Adrenal gland (tissue), 5 donors: ENCODE measurements around the gene TMEM170A.
"Not testable (repeated sequence)": the region's sequence is repeated elsewhere in the genome, so short reads cannot be mapped to it uniquely, and the experiment has no call there.

ENCODE experiments used
- POLR2A ChIP-seq, 2 donors: fragments of 450-650 bp; IDR thresholded peaks; one replicate each; pipeline ENCODE4 v1.6.1; 2017; ENCODE audit warnings: antibody characterized with exemption in 2 of 2, mild to moderate bottlenecking in 2 of 2, moderate library complexity in 1 of 2
- TF ChIP-seq, protein P1 (sequence below), 6 experiments: fragments of 450-650 bp in 4 of 6; fragments of 200-600 bp in 2 of 6; sonication (generic) in 1 of 6; IDR thresholded peaks; 1 replicate in 5 of 6; 2 replicates in 1 of 6; pipeline versions ENCODE4 v1.5.1 to v1.8.0; 2016 to 2021; ENCODE audit warnings: antibody characterized with exemption in 6 of 6, mild to moderate bottlenecking in 2 of 6, moderate library complexity in 1 of 6
- donor health status: DM: no; HTN: no; CAD: no.

- TF ChIP-seq, protein P1, sequence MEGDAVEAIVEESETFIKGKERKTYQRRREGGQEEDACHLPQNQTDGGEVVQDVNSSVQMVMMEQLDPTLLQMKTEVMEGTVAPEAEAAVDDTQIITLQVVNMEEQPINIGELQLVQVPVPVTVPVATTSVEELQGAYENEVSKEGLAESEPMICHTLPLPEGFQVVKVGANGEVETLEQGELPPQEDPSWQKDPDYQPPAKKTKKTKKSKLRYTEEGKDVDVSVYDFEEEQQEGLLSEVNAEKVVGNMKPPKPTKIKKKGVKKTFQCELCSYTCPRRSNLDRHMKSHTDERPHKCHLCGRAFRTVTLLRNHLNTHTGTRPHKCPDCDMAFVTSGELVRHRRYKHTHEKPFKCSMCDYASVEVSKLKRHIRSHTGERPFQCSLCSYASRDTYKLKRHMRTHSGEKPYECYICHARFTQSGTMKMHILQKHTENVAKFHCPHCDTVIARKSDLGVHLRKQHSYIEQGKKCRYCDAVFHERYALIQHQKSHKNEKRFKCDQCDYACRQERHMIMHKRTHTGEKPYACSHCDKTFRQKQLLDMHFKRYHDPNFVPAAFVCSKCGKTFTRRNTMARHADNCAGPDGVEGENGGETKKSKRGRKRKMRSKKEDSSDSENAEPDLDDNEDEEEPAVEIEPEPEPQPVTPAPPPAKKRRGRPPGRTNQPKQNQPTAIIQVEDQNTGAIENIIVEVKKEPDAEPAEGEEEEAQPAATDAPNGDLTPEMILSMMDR (IDR thresholded peaks at IDR 0.05) = not testable (repeated sequence)
- not testable (repeated sequence) for TF ChIP-seq POLR2A (IDR thresholded peaks at IDR 0.05)
Measured at GRCh38 chr16:75456486-75456885, 8.0 kb downstream of the TMEM170A start.
